RWPE2 (cell line): ENCODE data around the gene ANKRD13D.

ENCODE experiments used
- ATAC-seq: fragments of 200-7000 bp; cut with Tn5 transposase; 3 replicates; pipeline ENCODE4 v1.9.1; 2021; ENCODE audit warnings: low read depth
- DNase-seq: peaks from one replicate; pipeline ENCODE4 v3.0.0-alpha.2; 2020; ENCODE audit warnings: low spot score
- H3K27ac ChIP-seq: fragments of 450-650 bp; 2 replicates; pipeline ENCODE4 v1.5.1; 2017; ENCODE audit warnings: mild to moderate bottlenecking; ENCODE audit not compliant: poor library complexity, severe bottlenecking
- H3K27me3 ChIP-seq: fragments of 250-450 bp; sonication (Bioruptor Pico); 2 replicates; pipeline ENCODE4 v1.5.1; 2021; ENCODE audit warnings: mild to moderate bottlenecking, moderate library complexity; ENCODE audit not compliant: insufficient read depth, poor library complexity, severe bottlenecking
- H3K36me3 ChIP-seq: fragments of 250-450 bp; sonication (Bioruptor Pico); 2 replicates; pipeline ENCODE4 v1.5.1; 2020; ENCODE audit warnings: low read depth, mild to moderate bottlenecking, moderate library complexity
- H3K4me1 ChIP-seq: fragments of 250-450 bp; sonication (Bioruptor Pico); 2 replicates; pipeline ENCODE4 v1.5.1; 2021; ENCODE audit warnings: mild to moderate bottlenecking, moderate library complexity; ENCODE audit not compliant: insufficient read depth, poor library complexity, severe bottlenecking
- H3K4me3 ChIP-seq: fragments of 250-450 bp; sonication (Bioruptor Pico); 2 replicates; pipeline ENCODE4 v1.5.1; 2021; ENCODE audit warnings: mild to moderate bottlenecking, moderate library complexity; ENCODE audit not compliant: severe bottlenecking
- H3K9me3 ChIP-seq: fragments of 250-450 bp; sonication (Bioruptor Pico); 2 replicates; pipeline ENCODE4 v1.5.1; 2021; ENCODE audit warnings: mild to moderate bottlenecking, moderate library complexity; ENCODE audit not compliant: severe bottlenecking
- CTCF ChIP-seq: fragments of 450-650 bp; IDR thresholded peaks from one replicate; pipeline ENCODE4 v1.5.1; 2017; ENCODE audit warnings: mild to moderate bottlenecking, moderate library complexity; ENCODE audit not compliant: poor library complexity, severe bottlenecking

Gene ANKRD13D

GRCh38 chr11:67261640-67261945 is 27.5 kb upstream of the ANKRD13D start:
- H3K27ac ChIP-seq = no peak overlapping the region

GRCh38 chr11:67261946-67262681 is 27.0 kb upstream of the ANKRD13D start:
- peaks cover 19% of the 10 kb centered on the region for H3K4me1 ChIP-seq
- H3K9me3 ChIP-seq = no peaks in the 10 kb centered on the region
- H3K27ac ChIP-seq = peak overlapping the region; percentile 57
- DNase-seq = peak; percentile 53
- no peak overlapping the region for H3K4me3 ChIP-seq
- H3K36me3 ChIP-seq = peaks cover 3% of the 10 kb centered on the region; the same call in 1 of the 2 replicates
- H3K27me3 ChIP-seq = no peaks in the 10 kb centered on the region
- TF ChIP-seq CTCF = no peak
- no peak for ATAC-seq

More at GRCh38 chr11:67261640-67261945, 27.5 kb upstream of the ANKRD13D start:
- TF ChIP-seq CTCF = no peak
- H3K4me1 ChIP-seq = peaks cover 19% of the 10 kb centered on the region
- H3K27me3 ChIP-seq = no peaks in the 10 kb centered on the region
- H3K36me3 ChIP-seq = peaks cover 6% of the 10 kb centered on the region; the same call in 1 of the 2 replicates
- no peak for ATAC-seq
- no peaks in the 10 kb centered on the region for H3K9me3 ChIP-seq
- H3K4me3 ChIP-seq = no peak overlapping the region
- no peak for DNase-seq

- ATAC-seq = peak; percentile 71
- peaks cover 4% of the 10 kb centered on the region for H3K36me3 ChIP-seq
- H3K9me3 ChIP-seq = no peaks in the 10 kb centered on the region
- H3K27ac ChIP-seq = peak overlapping the region; percentile 57
- no peaks in the 10 kb centered on the region for H3K27me3 ChIP-seq
- peak; percentile 93 for TF ChIP-seq CTCF
- peaks cover 21% of the 10 kb centered on the region for H3K4me1 ChIP-seq
- H3K4me3 ChIP-seq = no peak overlapping the region
- DNase-seq = peak; percentile 81
Measured at GRCh38 chr11:67262731-67263675, 26.1 kb upstream of the ANKRD13D start.

- ATAC-seq (no peak), DNase-seq (no peak)
- H3K4me1 ChIP-seq = peaks cover 32% of the 10 kb centered on the region
- H3K27ac ChIP-seq = peak overlapping the region; percentile 57
- no peak overlapping the region for H3K4me3 ChIP-seq
- H3K27me3 ChIP-seq = no peaks in the 10 kb centered on the region
- no peak for TF ChIP-seq CTCF
- no peaks in the 10 kb centered on the region for H3K9me3 ChIP-seq
- H3K36me3 ChIP-seq = peaks cover 16% of the 10 kb centered on the region
Measured at GRCh38 chr11:67264260-67264659, 24.8 kb upstream of the ANKRD13D start.
